Stimulated activated CD8-positive, alpha-beta memory T cell treated with anti-CD3 and anti-CD28 coated beads, Interleukin-15, amount 100 ng/mL, for 24 hours (primary cell): ENCODE measurements around the gene PLOD2.

Experiments
- DNase-seq: peaks from one replicate; pipeline ENCODE4 v3.0.0-alpha.2; 2020; ENCODE audit warnings: low read depth

Gene PLOD2

DNA sequence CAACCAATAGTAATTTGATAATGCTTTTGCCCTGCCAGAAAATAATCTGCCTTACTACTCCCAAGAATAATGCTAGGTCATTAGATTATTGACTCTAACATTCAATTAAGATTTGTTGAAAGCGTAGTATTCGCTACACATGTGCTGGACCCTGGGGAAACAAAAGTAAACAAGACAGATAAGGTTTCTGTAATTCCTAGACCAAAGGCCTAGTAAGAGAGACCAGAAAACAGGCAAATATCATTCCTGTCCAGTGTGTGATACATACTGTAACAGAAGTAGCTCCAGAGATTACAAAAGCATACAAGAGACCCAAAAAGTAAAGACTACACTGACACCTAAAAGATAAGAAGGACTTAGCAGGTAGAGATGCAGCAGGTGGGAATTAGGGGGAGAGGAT, 60.8 kb downstream of the PLOD2 start:
- DNase-seq: no peak

DNA sequence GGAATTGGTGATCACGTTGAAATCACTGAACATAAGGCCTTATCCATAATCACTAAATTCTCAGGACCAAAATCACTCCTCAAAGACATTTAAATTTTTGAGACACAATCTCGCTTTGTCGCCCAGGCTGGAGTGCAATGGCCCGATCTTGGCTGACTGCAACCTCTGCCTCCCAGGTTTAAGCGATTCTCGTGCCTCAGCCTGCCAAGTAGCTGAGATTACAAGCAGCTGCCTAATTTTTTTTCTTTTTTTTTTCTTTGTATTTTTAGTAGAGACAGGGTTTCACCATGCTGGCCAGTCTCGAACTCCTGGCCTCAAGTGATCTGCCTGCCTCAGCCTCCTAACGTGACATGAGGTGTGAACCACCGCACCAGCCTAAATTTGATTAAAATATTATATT, 61.7 kb downstream of the PLOD2 start:
- DNase-seq: no peak

- no peak for DNase-seq
Measured at GRCh38 chr3:146093896-146094295, 67.1 kb downstream of the PLOD2 start.

- no peak for DNase-seq
Measured at GRCh38 chr3:146092230-146092629, 68.8 kb downstream of the PLOD2 start.

DNA sequence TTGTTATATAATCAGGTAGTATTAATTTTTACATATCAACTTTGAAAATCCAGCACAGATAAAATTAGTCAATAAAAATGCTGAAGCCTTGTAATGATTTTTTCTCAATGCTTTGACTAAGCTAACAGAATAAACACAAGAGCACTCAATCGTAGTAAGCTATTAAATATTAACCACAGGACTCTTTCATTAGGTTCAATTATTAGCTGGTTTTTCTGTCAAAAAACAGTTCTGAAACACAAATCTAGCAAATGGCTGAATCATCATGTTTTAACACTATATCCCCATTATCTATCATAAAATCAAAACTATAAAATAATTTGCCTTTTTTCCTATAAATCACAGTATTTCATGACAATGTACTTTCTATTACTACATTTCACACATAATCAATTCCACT, 69.6 kb downstream of the PLOD2 start:
- no peak for DNase-seq

- no peak for DNase-seq
Measured at GRCh38 chr3:146090521-146090920, 70.5 kb downstream of the PLOD2 start.

DNA sequence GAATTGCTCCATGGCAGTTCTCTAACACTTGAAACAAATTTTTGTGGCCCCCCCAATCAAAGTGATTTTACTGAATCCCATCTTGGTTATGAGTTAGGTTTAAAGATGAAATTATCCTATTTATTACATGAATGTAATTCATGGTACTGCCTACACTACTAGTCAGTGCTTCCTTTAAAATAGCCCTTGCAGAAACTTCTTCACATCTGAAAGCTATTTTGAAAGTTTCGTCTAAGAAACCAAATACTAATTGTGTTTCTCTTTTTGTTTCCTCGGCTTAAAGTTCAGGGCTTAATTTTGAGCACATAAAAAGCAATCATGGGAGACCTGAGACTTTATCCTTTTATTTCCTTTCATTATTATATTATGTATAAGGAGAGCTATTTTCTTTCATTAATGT, 72.1 kb downstream of the PLOD2 start:
- no peak for DNase-seq

GRCh38 chr3:146087116-146087515, 73.9 kb downstream of the PLOD2 start:
- DNase-seq: no peak

- DNase-seq: no peak
Measured at GRCh38 chr3:146086211-146086610, 74.8 kb downstream of the PLOD2 start.

- DNase-seq: no peak
Measured at GRCh38 chr3:146085678-146086077, 75.3 kb downstream of the PLOD2 start.

DNA sequence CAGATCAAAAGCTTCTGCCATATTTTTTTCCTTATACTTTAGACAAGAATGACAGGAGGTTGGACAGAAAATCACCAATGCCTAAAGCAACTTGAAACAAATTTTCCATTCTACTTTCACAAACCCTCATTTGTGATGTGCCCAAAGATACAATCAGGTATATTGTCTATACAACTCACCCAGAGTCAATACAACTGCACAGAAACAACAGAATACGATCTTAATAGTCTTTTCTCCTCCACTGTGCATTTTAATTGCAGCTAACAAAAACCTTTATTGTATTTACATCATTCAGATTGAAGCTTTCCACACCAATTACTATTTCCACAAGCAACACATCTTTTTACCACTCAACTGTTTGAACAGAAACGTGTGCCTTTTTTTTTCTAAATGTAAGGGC, 80.4 kb downstream of the PLOD2 start:
- DNase-seq: no peak

DNA sequence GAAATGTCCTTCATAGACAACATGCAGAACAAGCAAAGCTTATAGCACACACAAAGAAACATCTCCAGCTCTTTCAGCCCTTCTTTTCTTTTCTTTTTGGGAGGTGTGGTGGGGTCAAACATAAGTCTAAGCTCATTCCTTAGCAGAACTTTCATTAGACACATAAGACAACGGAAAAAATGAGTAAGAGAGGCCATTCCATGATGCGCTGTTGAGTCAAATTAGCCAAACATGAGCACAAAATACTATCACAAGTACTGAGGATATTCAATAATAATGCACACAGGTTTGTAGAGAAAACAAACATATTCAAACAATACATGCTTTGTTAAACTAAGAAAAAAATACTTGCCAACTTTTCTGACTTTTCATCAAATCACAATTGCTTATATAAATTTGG, 83.0 kb downstream of the PLOD2 start:
- DNase-seq: no peak

GRCh38 chr3:146077181-146077580, 83.8 kb downstream of the PLOD2 start:
- no peak for DNase-seq

GRCh38 chr3:146072824-146073223, 88.2 kb downstream of the PLOD2 start:
- DNase-seq: no peak

DNA sequence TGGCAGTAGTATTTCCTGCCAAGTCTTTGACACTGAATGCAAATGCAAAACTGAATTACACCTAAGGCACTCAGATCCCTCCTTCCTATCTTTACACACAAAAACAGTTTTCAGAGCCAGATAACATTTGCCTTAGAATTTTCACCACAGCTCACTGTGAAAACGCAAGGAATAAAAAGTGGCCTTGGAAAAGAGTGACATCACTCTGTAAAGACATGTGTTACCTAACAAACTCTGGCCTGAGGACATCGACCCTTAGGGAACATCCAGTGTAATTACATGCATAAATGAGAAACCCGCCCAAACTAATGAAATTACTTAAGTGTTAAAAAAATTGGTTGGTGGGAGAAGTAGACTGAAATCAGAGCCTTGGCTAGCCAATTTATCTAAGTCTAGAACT, 88.9 kb downstream of the PLOD2 start:
- DNase-seq: no peak

DNA sequence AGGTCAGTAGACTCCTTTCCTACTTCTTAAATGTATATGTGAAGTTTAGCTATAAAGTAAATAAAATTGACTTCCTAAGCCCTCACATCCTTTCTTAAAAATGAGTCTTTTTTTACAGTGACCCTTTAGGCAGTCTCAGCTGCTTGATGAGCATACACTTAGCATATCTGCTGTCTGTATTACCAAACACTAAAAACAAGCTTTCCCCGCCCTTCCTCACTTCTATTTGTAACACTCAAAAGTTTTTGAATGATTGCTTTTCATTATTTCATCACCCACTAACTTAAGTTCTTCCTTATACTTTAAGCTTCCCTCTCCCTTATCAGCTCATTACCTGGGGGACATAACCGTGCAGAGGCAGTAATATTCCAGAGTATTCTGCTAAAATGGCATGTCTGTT, 89.4 kb downstream of the PLOD2 start:
- DNase-seq: no peak

DNA sequence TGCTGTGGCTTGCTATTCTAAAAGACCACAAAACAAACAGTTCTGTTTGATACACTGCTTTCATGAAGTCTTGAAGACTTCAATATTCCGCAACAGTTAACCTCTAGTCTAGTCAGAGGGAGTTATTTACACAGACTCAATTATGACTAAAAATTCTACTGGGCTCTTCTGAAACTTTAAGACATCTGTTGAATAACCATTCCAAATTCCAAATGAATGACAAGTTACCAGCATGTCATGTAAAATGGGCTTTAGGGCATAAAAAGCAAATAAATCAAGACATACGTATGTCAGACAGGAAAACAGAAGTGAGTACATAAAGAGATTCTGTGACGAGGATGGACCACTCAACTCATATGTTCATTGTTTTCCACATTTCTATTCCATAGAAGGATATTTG, 93.9 kb downstream of the PLOD2 start:
- DNase-seq: no peak

DNA sequence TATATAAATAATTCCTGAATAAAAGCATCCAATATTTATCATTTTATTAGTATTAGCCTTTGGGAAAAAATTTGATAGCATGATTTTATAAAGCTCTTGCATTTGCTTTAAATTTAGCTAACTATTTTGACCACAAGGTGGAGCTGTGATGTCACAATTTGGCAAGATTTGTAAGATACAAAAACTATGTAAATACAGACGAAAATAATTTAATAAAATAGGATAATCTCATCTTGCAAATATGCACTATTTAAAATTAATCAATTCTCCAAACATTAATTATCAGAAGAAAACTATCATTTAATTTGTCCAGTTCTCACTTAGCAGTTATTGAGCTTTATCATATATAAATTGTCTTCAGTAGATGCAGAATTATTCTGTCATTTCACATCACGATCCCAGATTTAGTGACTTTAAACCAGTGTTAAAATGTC, 95.4 kb downstream of the PLOD2 start:
- DNase-seq: no peak

- DNase-seq: no peak
Measured at GRCh38 chr3:146058241-146058640, 102.7 kb downstream of the PLOD2 start.

DNA sequence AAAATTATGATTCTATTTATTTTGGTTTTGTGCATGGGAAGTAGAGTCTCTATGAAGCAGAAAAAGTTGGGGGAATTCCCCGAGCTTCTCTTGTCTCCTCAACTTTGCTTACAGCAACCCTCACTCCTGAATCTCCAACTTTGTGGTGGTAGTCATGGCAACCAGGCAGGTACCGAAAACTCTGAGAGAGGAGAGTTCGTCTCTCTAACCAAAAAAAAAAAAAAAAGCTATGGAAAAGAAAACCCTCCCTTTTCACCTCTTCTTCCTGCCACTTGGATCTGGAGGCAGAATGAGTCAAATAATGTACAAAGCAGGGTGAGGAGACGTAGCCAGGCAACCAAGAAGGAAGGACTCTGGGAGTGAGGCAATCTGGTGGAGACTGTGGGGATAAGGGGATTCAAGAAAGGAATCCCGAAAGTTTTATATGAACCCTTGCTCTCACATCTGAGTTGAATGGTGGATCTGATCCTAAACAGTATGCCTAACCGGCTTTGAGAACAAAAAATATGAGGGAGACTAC, 108.1 kb downstream of the PLOD2 start:
- no peak for DNase-seq

GRCh38 chr3:146052056-146052790, 108.8 kb downstream of the PLOD2 start:
- DNase-seq: no peak

DNA sequence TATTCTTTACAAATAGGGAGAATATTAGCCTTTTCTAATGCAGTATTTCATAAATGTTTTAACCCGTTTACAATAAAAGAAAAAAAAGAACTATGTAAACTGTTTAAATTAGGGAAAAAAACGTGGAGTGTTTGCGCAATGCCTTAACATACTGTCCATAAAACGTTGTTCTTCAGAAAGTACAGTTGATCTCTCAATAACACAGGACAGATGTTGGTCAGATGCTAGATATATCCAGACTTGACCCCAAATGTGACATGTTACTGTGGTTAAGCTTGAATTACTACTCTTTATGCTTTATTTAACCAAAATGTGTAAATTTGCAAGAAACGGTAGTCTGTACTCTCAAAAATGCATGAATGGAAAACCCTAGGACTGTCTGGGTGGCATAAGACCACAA, 110.3 kb downstream of the PLOD2 start:
- DNase-seq: no peak

- no peak for DNase-seq
Measured at GRCh38 chr3:146047485-146047884, 113.5 kb downstream of the PLOD2 start.

- DNase-seq: no peak
Measured at GRCh38 chr3:146044046-146044445, 116.9 kb downstream of the PLOD2 start.
